ENCODE data around the gene STK17A.
"Not testable (repeated sequence)": the region's sequence is repeated elsewhere in the genome, so short reads cannot be mapped to it uniquely, and the experiment has no call there.

STK17A gene

GRCh38 chr7:43569424-43569823 lies 13.5 kb upstream of the STK17A start:
- no peak for DNase-seq

- DNase-seq, result no peak
Observed at GRCh38 chr7:43570688-43571365, 12.1 kb upstream of the STK17A start.

GRCh38 chr7:43572516-43573049 lies 10.3 kb upstream of the STK17A start:
- DNase-seq, result no peak

- not testable (repeated sequence) for DNase-seq
Observed at GRCh38 chr7:43573832-43574231, 9.1 kb upstream of the STK17A start.

- DNase-seq, result no peak
Observed at GRCh38 chr7:43575506-43575905, 7.4 kb upstream of the STK17A start.

GRCh38 chr7:43576241-43576640 lies 6.7 kb upstream of the STK17A start:
- DNase-seq, result no peak

- DNase-seq, result peak; percentile 24
Observed at GRCh38 chr7:43577485-43577951, 5.4 kb upstream of the STK17A start.

- peak; percentile 40 for DNase-seq
Observed at GRCh38 chr7:43583424-43584194, 701 bp downstream of the STK17A start.

GRCh38 chr7:43584195-43584586 lies 1.3 kb downstream of the STK17A start:
- DNase-seq, result no peak

GRCh38 chr7:43584733-43585132 lies 1.8 kb downstream of the STK17A start:
- not testable (repeated sequence) for DNase-seq

- no peak for DNase-seq
Observed at GRCh38 chr7:43585562-43585961, 2.7 kb downstream of the STK17A start.

- no peak for DNase-seq
Observed at GRCh38 chr7:43586251-43586900, 3.5 kb downstream of the STK17A start.

- no peak for DNase-seq
Observed at GRCh38 chr7:43588477-43589132, 5.7 kb downstream of the STK17A start.

- DNase-seq, result no peak
Observed at GRCh38 chr7:43589133-43589478, 6.2 kb downstream of the STK17A start.

- no peak for DNase-seq
Observed at GRCh38 chr7:43589728-43590127, 6.8 kb downstream of the STK17A start.

- DNase-seq, result no peak
Observed at GRCh38 chr7:43590862-43591557, 8.1 kb downstream of the STK17A start.

GRCh38 chr7:43591558-43592180 lies 8.8 kb downstream of the STK17A start:
- DNase-seq, result no peak

GRCh38 chr7:43592326-43592725 lies 9.4 kb downstream of the STK17A start:
- DNase-seq, result no peak

GRCh38 chr7:43593010-43593409 lies 10.1 kb downstream of the STK17A start:
- no peak for DNase-seq

- no peak for DNase-seq
Observed at GRCh38 chr7:43594020-43594419, 11.1 kb downstream of the STK17A start.

- DNase-seq, result not testable (repeated sequence)
Observed at GRCh38 chr7:43596426-43596825, 13.5 kb downstream of the STK17A start.

- no peak for DNase-seq
Observed at GRCh38 chr7:43600056-43600455, 17.1 kb downstream of the STK17A start.

All from NCI-H1436 (cell line).